GM10847 (cell line): Measurements from ENCODE around the gene GALNTL6.

ENCODE experiments used
- POLR2A ChIP-seq: IDR thresholded peaks from 2 replicates; pipeline ENCODE4 v1.6.1; 2011; ENCODE audit not compliant: insufficient read length; ENCODE audit errors: extremely low read depth

Gene GALNTL6

DNA sequence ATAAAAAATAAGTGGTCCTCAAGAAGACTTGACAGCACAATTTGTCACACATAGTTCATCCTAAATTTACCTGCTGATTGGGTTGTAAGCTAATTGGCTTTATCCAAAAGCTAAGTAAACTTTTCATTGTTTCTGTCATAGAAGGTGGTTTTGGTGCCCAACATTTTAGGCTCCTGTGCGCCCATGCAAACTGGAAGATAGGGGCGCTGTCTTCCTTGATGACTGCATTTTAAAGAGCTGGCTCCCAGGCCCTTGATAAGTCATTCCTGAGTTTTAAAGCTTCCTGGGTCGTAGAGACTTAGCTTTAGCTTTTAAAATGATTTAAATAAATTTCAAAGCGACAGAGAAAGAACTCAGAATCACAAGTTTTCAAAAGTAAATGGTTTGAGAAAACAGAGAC lies 730.0 kb downstream of the GALNTL6 start:
- no peak for TF ChIP-seq POLR2A

DNA sequence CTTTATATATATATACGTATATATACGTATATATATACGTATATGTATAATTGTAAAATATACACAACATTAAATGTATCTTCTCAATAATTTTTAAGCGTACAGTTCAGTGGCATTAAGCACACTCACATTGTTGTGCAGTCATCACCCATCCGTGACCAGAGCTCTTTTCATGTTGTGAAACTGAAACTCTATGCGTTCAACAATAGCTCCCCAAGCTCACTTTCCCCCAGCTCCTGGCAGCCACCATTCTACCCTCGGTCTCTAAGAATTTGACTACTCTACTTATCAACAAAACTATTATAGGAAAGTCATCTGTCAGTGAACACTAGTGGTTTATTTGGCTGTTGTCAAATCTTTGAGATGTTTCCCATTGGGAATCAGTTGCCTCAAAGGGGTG lies 733.6 kb downstream of the GALNTL6 start:
- TF ChIP-seq POLR2A: no peak

DNA sequence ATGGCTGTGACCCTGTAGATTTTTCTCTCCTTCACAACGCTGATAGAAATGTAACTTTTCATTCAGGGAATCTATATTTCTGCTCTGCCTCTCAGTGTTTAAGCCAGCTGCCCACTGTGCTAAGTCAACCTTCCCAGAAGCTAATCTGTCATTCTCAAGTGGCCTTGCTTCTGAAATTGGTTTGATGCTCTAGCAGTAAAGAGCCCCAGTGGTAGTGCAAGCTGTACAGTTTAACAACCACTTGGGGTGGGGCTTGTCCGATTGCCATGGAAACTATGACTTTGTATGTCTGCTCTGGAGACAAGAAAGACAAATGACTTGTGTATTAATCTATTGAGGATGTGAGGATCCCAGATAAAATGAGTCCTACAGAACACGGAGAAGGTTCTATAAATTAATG lies 734.5 kb downstream of the GALNTL6 start:
- no peak for TF ChIP-seq POLR2A

DNA sequence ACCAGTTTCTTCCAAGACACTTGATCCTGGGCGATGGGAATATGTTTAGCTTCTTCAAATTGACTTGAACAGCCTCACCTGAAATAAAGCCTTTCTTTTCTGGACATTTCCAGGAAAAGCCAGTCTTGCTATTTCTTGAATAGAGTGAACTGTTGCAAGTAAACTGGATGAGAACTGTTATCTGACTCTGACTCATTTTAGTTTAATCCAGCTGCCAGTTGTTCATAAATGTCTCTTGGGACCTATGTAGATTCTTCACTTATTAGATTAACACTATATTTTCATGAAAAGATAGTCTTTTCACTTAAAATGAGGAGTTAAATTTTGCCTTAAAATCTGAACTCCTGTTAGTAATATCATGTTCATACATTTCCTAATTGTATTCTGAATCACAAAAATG lies 740.0 kb downstream of the GALNTL6 start:
- TF ChIP-seq POLR2A: no peak

DNA sequence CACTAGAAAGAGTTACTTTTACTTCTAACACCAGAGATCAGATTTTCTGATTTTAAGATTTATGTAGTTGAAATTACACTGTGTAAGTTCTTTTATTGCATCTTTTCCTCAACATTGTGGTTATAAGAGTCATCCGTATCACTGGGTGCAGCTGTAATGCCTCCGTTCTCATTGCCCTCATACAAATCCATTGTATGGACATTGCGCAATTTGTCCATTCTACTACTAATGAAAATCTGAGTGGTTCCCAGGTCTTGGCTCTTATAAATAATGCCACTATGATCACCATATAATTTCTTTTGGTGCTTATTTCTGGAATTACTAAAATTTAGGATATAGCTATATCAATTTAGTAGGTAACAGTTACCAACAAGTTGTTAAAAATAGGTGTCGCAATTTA lies 741.4 kb downstream of the GALNTL6 start:
- TF ChIP-seq POLR2A: no peak

DNA sequence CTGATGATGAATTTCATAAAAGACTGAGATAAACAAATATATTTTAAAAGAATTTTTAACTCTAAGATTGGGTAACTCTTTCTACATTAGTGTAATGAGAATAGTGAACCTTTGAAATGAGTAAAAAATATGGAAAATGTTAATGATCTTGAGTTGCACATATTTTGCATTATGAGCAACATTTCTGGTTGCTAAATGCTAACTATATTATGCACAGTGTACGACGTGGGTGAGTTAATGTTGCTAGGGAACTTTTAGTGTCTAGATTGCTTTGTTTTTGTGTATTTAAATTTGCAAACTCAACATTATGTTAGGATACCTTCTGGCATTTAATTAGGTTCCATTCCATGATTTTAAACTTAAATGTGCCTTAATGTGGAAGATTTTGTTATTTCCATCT lies 742.5 kb downstream of the GALNTL6 start:
- TF ChIP-seq POLR2A: no peak

DNA sequence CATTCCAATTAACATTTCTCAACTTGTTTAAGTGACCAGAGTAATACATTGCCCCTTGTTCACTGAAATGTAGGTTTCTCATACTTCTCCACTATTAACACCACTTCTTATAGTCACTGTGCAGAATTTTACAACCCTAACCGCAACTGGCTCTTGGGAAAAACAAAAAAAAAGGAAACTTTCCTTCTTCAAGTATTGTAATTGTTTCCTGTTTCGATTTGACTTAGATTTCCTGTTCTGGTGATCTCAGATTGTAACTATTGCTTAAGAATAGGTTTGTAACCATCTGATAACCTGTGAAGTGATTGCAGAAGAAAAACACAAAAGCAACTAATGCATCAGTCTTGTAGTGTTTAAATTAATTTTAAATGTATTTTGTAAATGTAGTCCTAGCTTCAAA lies 760.7 kb downstream of the GALNTL6 start:
- TF ChIP-seq POLR2A: no peak

DNA sequence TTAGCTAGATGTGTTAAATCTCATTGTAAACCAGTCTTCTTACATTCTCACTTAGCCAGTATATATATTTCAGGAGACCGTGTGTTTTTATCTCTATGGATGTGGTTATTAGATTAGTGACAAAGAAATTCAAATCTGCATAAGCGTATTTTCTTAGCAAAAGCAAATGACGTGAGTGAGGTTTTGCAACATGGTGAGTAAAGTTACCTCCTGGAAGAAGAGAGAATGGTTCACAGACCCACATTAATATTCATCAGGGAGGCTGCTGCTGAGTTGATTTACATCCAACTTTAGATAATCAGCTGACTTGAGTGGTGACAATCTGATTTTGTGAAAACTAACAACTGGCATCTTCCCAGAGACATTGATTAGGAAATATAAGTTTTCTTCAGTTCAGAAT lies 765.5 kb downstream of the GALNTL6 start:
- no peak for TF ChIP-seq POLR2A

DNA sequence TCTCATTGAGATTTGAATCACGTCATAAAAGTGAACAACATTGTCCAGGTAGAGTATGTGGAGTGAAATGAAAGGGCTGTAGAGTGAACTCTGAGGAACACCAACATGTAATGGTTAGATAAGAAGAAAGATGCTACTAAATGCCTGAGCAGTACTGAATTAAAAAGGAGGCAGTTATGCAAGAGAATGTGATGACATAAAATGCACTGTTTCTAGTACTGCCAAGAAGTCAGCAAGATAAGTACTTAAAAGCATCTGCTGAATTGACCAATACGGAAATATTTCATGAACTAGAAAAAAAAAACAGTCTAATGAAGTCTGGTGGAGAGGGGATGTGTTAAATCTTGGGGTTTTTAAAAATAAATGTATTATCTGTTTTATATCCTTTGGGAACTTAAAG lies 771.6 kb downstream of the GALNTL6 start:
- TF ChIP-seq POLR2A: no peak

DNA sequence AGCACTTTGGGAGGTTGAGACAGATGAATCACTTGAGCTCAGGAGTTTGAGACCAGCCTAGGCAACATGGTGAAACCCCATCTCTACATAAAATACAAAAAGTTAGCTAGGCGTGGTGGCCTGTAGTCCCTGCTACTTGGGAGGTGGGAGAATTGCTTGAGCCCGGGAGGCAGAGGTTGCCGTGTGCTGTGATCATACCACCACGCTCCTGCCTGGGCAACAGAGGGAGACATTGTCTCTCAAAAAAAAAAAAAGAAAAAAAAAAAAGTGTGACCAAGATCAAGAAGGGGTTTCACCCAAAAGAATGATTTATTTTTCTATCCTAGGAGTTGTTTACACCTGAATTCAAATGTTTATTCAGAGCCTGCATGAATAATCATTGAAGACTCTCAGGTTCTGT lies 783.0 kb downstream of the GALNTL6 start:
- TF ChIP-seq POLR2A: no peak

DNA sequence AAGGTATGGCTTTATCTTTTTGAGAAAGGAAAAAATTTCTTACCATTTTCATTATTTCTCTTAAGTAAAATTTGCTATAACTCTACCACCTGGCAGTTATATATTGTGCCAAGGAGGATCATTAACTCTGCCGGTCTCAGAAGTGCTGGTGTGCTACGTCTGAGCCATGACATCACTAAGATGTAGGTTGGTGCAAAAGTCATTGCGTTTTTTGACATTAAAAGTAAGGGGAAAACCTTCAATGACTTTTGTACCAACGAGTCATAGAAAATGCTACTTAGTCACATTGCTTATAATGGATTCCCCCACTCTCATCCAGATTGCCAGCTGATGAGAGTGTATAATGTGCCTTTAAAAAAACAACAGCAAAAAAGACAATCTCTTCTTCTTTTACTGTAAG lies 786.4 kb downstream of the GALNTL6 start:
- TF ChIP-seq POLR2A: no peak

DNA sequence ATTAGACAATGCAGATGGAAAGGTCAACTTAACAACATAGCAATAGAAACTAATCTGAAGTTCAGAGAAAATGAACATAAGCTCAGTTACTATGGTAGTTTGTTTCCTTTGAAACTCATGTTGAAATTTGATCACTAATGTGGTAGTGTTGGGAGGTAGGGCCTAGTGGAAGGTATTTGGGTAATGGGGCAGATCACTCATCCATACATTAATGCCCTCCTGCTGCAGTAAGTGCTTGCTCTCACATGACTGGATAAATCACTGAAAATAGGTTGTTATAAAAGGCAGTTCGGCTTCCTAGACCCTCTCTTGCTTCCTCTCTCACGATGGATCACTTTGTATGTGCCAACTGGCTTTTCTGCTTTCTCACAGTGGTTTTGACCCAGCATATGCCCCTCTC lies 788.0 kb downstream of the GALNTL6 start:
- TF ChIP-seq POLR2A: no peak

DNA sequence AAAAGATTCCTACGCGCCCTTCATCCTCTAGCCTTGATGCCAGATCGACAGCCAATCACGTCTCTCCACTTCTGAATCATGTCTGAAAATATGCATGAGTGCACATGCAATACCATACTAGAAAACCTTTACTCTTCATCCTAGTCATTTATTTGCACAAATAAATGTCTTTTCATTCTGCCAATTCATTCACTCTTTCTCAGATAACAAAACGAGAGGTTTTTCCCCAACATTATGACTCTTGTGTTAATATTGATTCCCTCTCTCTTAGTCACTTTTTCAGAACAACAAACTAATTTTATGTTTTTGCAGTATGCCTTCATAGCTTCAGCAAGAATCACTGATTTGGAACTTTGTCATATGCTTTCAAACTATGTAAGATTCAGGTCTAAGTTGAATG lies 806.0 kb downstream of the GALNTL6 start:
- TF ChIP-seq POLR2A: no peak

DNA sequence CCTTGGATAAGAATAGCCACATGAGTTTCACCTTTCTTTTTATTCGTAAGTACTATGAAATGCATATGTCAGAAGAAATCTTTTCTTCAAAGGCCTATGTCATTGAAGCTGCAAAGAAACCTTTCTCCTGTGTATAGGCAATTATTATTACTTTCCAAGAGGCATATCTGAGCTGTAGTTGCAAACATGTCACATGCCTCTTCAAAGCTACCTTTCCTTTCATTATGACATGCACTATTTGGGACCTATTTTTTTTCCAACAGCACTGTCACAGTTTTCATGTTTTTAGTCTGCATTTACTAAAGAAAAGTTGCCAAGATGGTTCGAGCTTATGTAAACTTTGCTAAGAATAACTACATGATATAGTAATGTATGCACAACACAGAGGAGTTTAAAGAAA lies 806.6 kb downstream of the GALNTL6 start:
- TF ChIP-seq POLR2A: no peak

DNA sequence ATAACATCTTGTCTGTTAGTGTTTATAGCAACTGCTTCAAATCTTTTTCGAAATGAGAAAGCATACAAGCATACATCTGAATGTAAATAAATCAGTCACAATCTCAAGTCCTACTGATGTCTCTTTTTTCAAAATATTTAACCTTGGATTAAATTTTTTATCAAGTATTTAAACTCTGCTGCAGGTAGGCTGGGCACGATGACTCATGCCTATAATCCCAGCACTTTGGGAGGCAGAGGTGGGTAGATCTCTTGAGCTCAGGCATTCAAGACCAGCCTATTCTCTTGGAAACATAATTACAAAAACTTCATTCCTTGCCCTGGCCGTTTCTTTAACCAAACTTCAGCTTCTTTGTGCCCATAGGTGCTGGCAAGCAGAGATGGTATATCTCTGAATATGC lies 815.1 kb downstream of the GALNTL6 start:
- TF ChIP-seq POLR2A: no peak

DNA sequence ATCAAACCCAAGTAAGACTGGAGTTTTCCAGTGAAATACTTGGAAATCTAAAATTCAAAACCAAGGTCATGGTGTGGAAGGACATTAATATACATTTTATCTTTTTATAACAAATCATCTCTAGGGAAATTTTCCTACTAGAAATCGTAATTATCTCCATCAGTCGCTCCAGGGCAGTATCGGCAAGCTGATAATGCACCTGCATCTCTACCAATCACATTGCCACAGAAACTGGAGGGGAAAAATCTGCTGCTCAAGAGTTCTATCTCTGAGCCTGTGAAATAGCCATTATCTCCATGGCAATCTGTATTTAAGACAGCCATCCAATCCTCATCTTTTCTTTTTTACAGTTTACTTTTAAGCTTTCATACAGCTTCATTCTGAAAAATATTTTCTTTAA lies 817.1 kb downstream of the GALNTL6 start:
- TF ChIP-seq POLR2A: no peak

DNA sequence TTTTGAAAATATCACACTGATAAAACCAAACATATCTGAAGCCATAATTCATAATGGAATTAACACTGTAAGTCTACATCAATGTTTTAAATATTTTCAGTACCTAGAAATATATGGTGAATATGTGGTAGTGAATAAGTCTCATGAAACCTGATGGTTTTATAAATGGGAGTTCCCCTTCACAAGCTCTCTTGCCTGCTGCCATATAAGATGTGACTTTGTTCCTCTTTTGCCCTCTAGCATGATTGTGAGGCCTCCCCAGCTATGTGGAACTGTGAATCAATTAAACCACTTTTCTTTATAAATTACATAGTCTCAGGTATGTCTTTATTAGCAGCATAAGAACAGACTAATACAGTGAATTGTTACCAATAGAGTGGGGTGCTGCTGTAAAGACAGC lies 818.6 kb downstream of the GALNTL6 start:
- no peak for TF ChIP-seq POLR2A

DNA sequence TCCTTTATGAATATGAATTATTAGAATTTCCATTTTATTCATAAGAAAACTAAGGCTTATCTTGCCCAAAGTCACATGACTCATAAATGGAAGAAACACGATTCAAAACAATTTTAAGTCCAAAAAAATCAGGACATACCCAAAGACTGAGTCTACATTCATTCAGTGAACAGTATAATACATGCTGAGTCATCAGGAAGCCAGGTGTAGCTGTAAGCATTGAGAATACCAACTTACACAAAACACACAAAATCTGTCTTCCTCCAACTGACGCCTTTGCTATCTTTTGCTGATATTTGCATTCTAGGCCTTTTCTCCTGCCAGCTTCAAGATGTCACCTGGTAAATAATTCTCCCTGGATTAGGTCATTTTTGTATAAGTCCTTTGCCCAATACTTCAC lies 835.3 kb downstream of the GALNTL6 start:
- no peak for TF ChIP-seq POLR2A
